Activated T-helper 1 cell treated with anti-CD3 and anti-CD28 coated beads, Interleukin-12 subunit alpha, Interleukin-12 subunit beta, Interleukin-2, Interleukin-4 antibody, amounts not matched to agents 30 ng/mL and 10 ng/mL and 1 ng/mL, durations not matched to agents 14 hours and 24 hours and 36 hours (primary cell): ENCODE results near the gene GMEB1. TPM values are rescaled to one million over a fixed set of nuclear protein-coding genes. Genes with fewer than 3 reads are reported as not detected.
"Not testable (repeated sequence)": the region's sequence is repeated elsewhere in the genome, so short reads cannot be mapped to it uniquely, and the experiment has no call there.

Experiments
- DNase-seq: peaks from one replicate; pipeline ENCODE4 v3.0.0; 2021; ENCODE audit warnings: low spot score
- H3K27ac Mint-ChIP-seq: one replicate; pipeline ENCODE4 v1.8.0; 2021; ENCODE audit warnings: mild to moderate bottlenecking, mixed read lengths
- H3K27me3 Mint-ChIP-seq: one replicate; pipeline ENCODE4 v1.8.0; 2022; ENCODE audit warnings: mild to moderate bottlenecking, moderate library complexity, mixed read lengths; ENCODE audit not compliant: insufficient read depth
- H3K36me3 Mint-ChIP-seq: one replicate; pipeline ENCODE4 v1.8.0; 2021; ENCODE audit warnings: low read depth, mixed read lengths
- H3K4me1 Mint-ChIP-seq: one replicate; pipeline ENCODE4 v1.8.0; 2021; ENCODE audit warnings: low read depth, mixed read lengths
- H3K4me3 Mint-ChIP-seq: one replicate; pipeline ENCODE4 v1.8.0; 2021; ENCODE audit warnings: mild to moderate bottlenecking, moderate library complexity, mixed read lengths
- H3K9me3 Mint-ChIP-seq: one replicate; pipeline ENCODE4 v1.8.0; 2021; ENCODE audit warnings: mixed read lengths
- intact Hi-C: fragments of 100-400 bp; cut with micrococcal nuclease; formaldehyde crosslinking; loops from one replicate; pipeline ENCODE4 v1.15.1; 2024
- total RNA-seq: library from RNA; stranded (reverse); gene quantifications from 2 replicates; pipeline ENCODE4 v1.2.3, GENCODE V29; 2022

The GMEB1 gene
- total RNA-seq, 1 donor from 2014 or later: 27.2 TPM

GRCh38 chr1:28682840-28683239 lies 14.3 kb downstream of the GMEB1 start:
- intact Hi-C loops: no loop called here
- Mint-ChIP-seq H3K36me3 (peaks cover 27% of the 10 kb centered on the region), H3K9me3 (no peaks in the 10 kb centered on the region), H3K4me3 (no peak overlapping the region), H3K27me3 (peaks cover 3% of the 10 kb centered on the region), H3K27ac (no peak overlapping the region), H3K4me1 (no peaks in the 10 kb centered on the region)
- DNase-seq: no peak

- Mint-ChIP-seq H3K27me3 (no peaks in the 10 kb centered on the region), H3K4me3 (no peak overlapping the region), H3K27ac (no peak overlapping the region), H3K4me1 (no peaks in the 10 kb centered on the region), H3K9me3 (no peaks in the 10 kb centered on the region), H3K36me3 (peaks cover 27% of the 10 kb centered on the region)
- intact Hi-C loops: no loop called here
- DNase-seq: no peak
Observed at GRCh38 chr1:28684937-28685336, 16.4 kb downstream of the GMEB1 start.

GRCh38 chr1:28691627-28692026 lies 23.0 kb downstream of the GMEB1 start:
- peaks cover 34% of the 10 kb centered on the region for H3K36me3 Mint-ChIP-seq
- H3K27ac Mint-ChIP-seq: not testable (repeated sequence)

GRCh38 chr1:28703629-28704028 lies 35.0 kb downstream of the GMEB1 start:
- intact Hi-C loops: no loop called here
- Mint-ChIP-seq H3K27ac (no peak overlapping the region), H3K27me3 (no peaks in the 10 kb centered on the region), H3K4me1 (peaks cover 9% of the 10 kb centered on the region), H3K36me3 (peaks cover 28% of the 10 kb centered on the region), H3K4me3 (no peak overlapping the region), H3K9me3 (no peaks in the 10 kb centered on the region)
- no peak for DNase-seq

More at GRCh38 chr1:28691627-28692026, 23.0 kb downstream of the GMEB1 start:
- H3K4me1 Mint-ChIP-seq, H3K27me3 Mint-ChIP-seq, H3K4me3 Mint-ChIP-seq, H3K9me3 Mint-ChIP-seq, intact Hi-C loops, DNase-seq: not testable (repeated sequence)

GRCh38 chr1:28716336-28716735 lies 47.8 kb downstream of the GMEB1 start:
- Mint-ChIP-seq H3K9me3 (no peaks in the 10 kb centered on the region), H3K4me3 (no peak overlapping the region), H3K27ac (no peak overlapping the region), H3K27me3 (no peaks in the 10 kb centered on the region), H3K36me3 (peaks cover 19% of the 10 kb centered on the region), H3K4me1 (no peaks in the 10 kb centered on the region)
- intact Hi-C loops: no loop called here
- DNase-seq: no peak

GRCh38 chr1:28718166-28718565 lies 49.6 kb downstream of the GMEB1 start:
- Mint-ChIP-seq H3K27me3 (no peaks in the 10 kb centered on the region), H3K27ac (no peak overlapping the region), H3K4me1 (no peaks in the 10 kb centered on the region), H3K36me3 (peaks cover 13% of the 10 kb centered on the region), H3K4me3 (no peak overlapping the region), H3K9me3 (no peaks in the 10 kb centered on the region)
- DNase-seq: no peak
- intact Hi-C loops: no loop called here

GRCh38 chr1:28718586-28719331 lies 50.2 kb downstream of the GMEB1 start:
- Mint-ChIP-seq H3K4me1 (no peaks in the 10 kb centered on the region), H3K4me3 (no peak overlapping the region), H3K9me3 (no peaks in the 10 kb centered on the region), H3K27me3 (no peaks in the 10 kb centered on the region), H3K27ac (peak overlapping the region; percentile 15), H3K36me3 (peaks cover 9% of the 10 kb centered on the region)
- no peak for DNase-seq
- intact Hi-C loops: no loop called here

GRCh38 chr1:28719332-28719619 lies 50.7 kb downstream of the GMEB1 start:
- no peak for DNase-seq
- Mint-ChIP-seq H3K36me3 (peaks cover 7% of the 10 kb centered on the region), H3K4me1 (no peaks in the 10 kb centered on the region), H3K4me3 (no peak overlapping the region), H3K27ac (peak overlapping the region; percentile 15), H3K9me3 (no peaks in the 10 kb centered on the region), H3K27me3 (no peaks in the 10 kb centered on the region)
- intact Hi-C loops: no loop called here

- no peak overlapping the region for H3K4me3 Mint-ChIP-seq
- no peaks in the 10 kb centered on the region for H3K9me3 Mint-ChIP-seq
- H3K36me3 Mint-ChIP-seq: no peaks in the 10 kb centered on the region
- intact Hi-C loops: no loop called here
- no peak overlapping the region for H3K27ac Mint-ChIP-seq
- no peaks in the 10 kb centered on the region for H3K27me3 Mint-ChIP-seq
- no peaks in the 10 kb centered on the region for H3K4me1 Mint-ChIP-seq
- DNase-seq: no peak
Observed at GRCh38 chr1:28720376-28720775, 51.8 kb downstream of the GMEB1 start.

- DNase-seq, H3K9me3 Mint-ChIP-seq, H3K36me3 Mint-ChIP-seq, H3K4me1 Mint-ChIP-seq, intact Hi-C loops, H3K27me3 Mint-ChIP-seq, H3K4me3 Mint-ChIP-seq, H3K27ac Mint-ChIP-seq: not testable (repeated sequence)
Observed at GRCh38 chr1:28721927-28722326, 53.3 kb downstream of the GMEB1 start.

- H3K9me3 Mint-ChIP-seq, intact Hi-C loops, H3K27me3 Mint-ChIP-seq, H3K4me3 Mint-ChIP-seq, H3K27ac Mint-ChIP-seq, H3K4me1 Mint-ChIP-seq, H3K36me3 Mint-ChIP-seq, DNase-seq: not testable (repeated sequence)
Observed at GRCh38 chr1:28725365-28725764, 56.8 kb downstream of the GMEB1 start.

GRCh38 chr1:28735961-28736449 lies 67.4 kb downstream of the GMEB1 start:
- peak overlapping the region; percentile 90 for H3K27ac Mint-ChIP-seq
- intact Hi-C loops: loop anchor here (1.0 to 5.0 kb wide), 9 partner anchors 39 to 489 kb away; partner anchors contain the start of genes GMEB1, RNU11 and TAF12
- H3K36me3 Mint-ChIP-seq: peaks cover 25% of the 10 kb centered on the region
- no peak for DNase-seq
- peak overlapping the region; percentile 96 for H3K4me3 Mint-ChIP-seq
- H3K27me3 Mint-ChIP-seq: no peaks in the 10 kb centered on the region
- peaks cover 25% of the 10 kb centered on the region for H3K4me1 Mint-ChIP-seq
- H3K9me3 Mint-ChIP-seq: no peaks in the 10 kb centered on the region

- H3K9me3 Mint-ChIP-seq: no peaks in the 10 kb centered on the region
- H3K4me1 Mint-ChIP-seq: peaks cover 27% of the 10 kb centered on the region
- DNase-seq: peak; percentile 96
- H3K27me3 Mint-ChIP-seq: no peaks in the 10 kb centered on the region
- peaks cover 27% of the 10 kb centered on the region for H3K36me3 Mint-ChIP-seq
- intact Hi-C loops: loop anchor here (1.0 to 5.0 kb wide), 10 partner anchors 39 to 490 kb away; partner anchors contain the start of genes GMEB1, RNU11 and TAF12
- peak within 1 kb of the TSS; percentile 96 for H3K4me3 Mint-ChIP-seq
- H3K27ac Mint-ChIP-seq: peak within 1 kb of the TSS; percentile 93
Observed at GRCh38 chr1:28736450-28737306, 68.1 kb downstream of the GMEB1 start, which contains the start of gene YTHDF2. Gene YTHDF2 (plus strand): TSS chr1:28736940. CDS start chr1:28737121, 181 bp downstream.
